Right lobe of liver (tissue), 6 donors: Measurements from ENCODE around the gene PRELID2. TPM values are rescaled to one million over a fixed set of nuclear protein-coding genes. Genes with fewer than 3 reads are reported as not detected.
"Not testable (repeated sequence)": the region's sequence is repeated elsewhere in the genome, so short reads cannot be mapped to it uniquely, and the experiment has no call there.

Experiments
- ATAC-seq, 4 donors: fragments of 200-7000 bp; cut with Tn5 transposase; one replicate each; pipeline ENCODE4 v1.9.1; 2020; ENCODE audit warnings: mild to moderate bottlenecking in 4 of 4, moderate library complexity in 4 of 4
- DNase-seq, 3 donors: peaks; one replicate each; pipeline ENCODE4 v3.0.0-alpha.2; 2020
- H3K27ac ChIP-seq, 3 donors: fragments of 200-600 bp; one replicate each; pipeline ENCODE4 v1.8.0; 2022
- H3K27me3 ChIP-seq, 2 donors: fragments of 200-600 bp; one replicate each; pipeline ENCODE4 v1.8.0; 2022
- H3K36me3 ChIP-seq, 4 donors: fragments of 200-600 bp; sonication (generic) in 1 of 4; one replicate each; pipeline versions ENCODE4 v1.5.1 to v1.8.0; 2017 to 2022; ENCODE audit warnings: control low read depth in 1 of 4
- H3K4me1 ChIP-seq, 4 donors: fragments of 200-600 bp; sonication (generic) in 1 of 4; one replicate each; pipeline versions ENCODE4 v1.5.1 to v1.8.0; 2017 to 2022; ENCODE audit warnings: control low read depth in 1 of 4
- H3K4me3 ChIP-seq, 3 donors: fragments of 200-600 bp; one replicate each; pipeline ENCODE4 v1.8.0; 2022
- H3K9me3 ChIP-seq, 4 donors: fragments of 200-600 bp; sonication (generic) in 1 of 4; one replicate each; pipeline versions ENCODE4 v1.5.1 to v1.8.0; 2017 to 2022; ENCODE audit warnings: control low read depth in 1 of 4
- CTCF ChIP-seq, 4 donors: fragments of 200-600 bp in 3 of 4; fragments of 450-650 bp in 1 of 4; IDR thresholded peaks; one replicate each; pipeline versions ENCODE4 v1.5.1 to v1.8.0; 2016 to 2022; ENCODE audit warnings: antibody characterized with exemption in 4 of 4, mild to moderate bottlenecking in 2 of 4
- POLR2A ChIP-seq: fragments of 450-650 bp; IDR thresholded peaks from one replicate; pipeline ENCODE4 v1.6.1; 2017; ENCODE audit warnings: antibody characterized with exemption, mild to moderate bottlenecking
- WGBS: methylation state at CpG from one replicate; pipeline ENCODE4 v1.1.6; 2018; ENCODE audit warnings: low coverage, low lambda C conversion rate; ENCODE audit not compliant: insufficient coverage; ENCODE audit errors: missing lambda C conversion rate; 5-methylcytosine and 5-hydroxymethylcytosine counted together
- intact Hi-C, 2 donors: fragments of 100-400 bp; cut with DNase I; formaldehyde crosslinking; loops; one replicate each; pipeline versions ENCODE4 v1.11.2 to v1.14.1; 2022
- total RNA-seq, 6 experiments: library from RNA; depleted of rRNA in 2 of 6; stranded (reverse); fragments of >200 nt in 2 of 6; fragmentation: NEBNext Ultra II Directional in 3 of 6; extraction: Animal tissue kit (Norgen Biotek cat#: 25700) in 3 of 6; gene quantifications; one replicate each; pipeline versions ENCODE4 v1.1.0 to v1.2.4, GENCODE V29; 2016 to 2023
- donor health status: DM: no; HTN: yes; CAD: no.
- donor health status: DM: no; HTN: no; CAD: no.
- donor health status: DM: no; HTN: no; CAD: no.
- donor health status: DM: no; HTN: yes; CAD: no.
- donor health status: DM: no; HTN: yes; CAD: no.

The PRELID2 gene
- total RNA-seq, 6 experiments from 2014 or later: 2.6 to 9.3 (median 4.1) TPM

GRCh38 chr5:145800181-145800580, 35.0 kb downstream of the PRELID2 start:
- TF ChIP-seq CTCF (IDR thresholded peaks at IDR 0.05) (no peak), POLR2A (no peak)
- 52% methylated on average over 2 of the region's 2 CpGs for WGBS

GRCh38 chr5:145798503-145798902, 36.6 kb downstream of the PRELID2 start:
- H3K27me3 ChIP-seq, intact Hi-C loops, H3K27ac ChIP-seq, DNase-seq, ATAC-seq, H3K4me1 ChIP-seq, H3K36me3 ChIP-seq, H3K4me3 ChIP-seq, H3K9me3 ChIP-seq: not testable (repeated sequence)

More at GRCh38 chr5:145800181-145800580, 35.0 kb downstream of the PRELID2 start:
- no peaks in the 10 kb centered on the region for H3K36me3 ChIP-seq
- H3K4me1 ChIP-seq: no peaks in the 10 kb centered on the region
- ATAC-seq (no peak), DNase-seq (no peak)
- no peaks in the 10 kb centered on the region for H3K9me3 ChIP-seq
- no peaks in the 10 kb centered on the region for H3K27me3 ChIP-seq
- H3K4me3 ChIP-seq: no peak overlapping the region
- intact Hi-C loops: no loop called here
- H3K27ac ChIP-seq: no peak overlapping the region

- Histone ChIP-seq H3K27me3 (no peaks in the 10 kb centered on the region), H3K4me3 (no peak overlapping the region), H3K9me3 (no peaks in the 10 kb centered on the region), H3K4me1 (no peaks in the 10 kb centered on the region), H3K27ac (no peak overlapping the region), H3K36me3 (no peaks in the 10 kb centered on the region)
- TF ChIP-seq CTCF (IDR thresholded peaks at IDR 0.05) (no peak), POLR2A (no peak)
- ATAC-seq (peak; percentile 23 to 59 (median 51)), DNase-seq (no peak)
- WGBS: 64% methylated on average over 1 of the region's 1 CpG
- intact Hi-C loops: no loop called here
Measured at GRCh38 chr5:145797336-145797735, 37.8 kb downstream of the PRELID2 start.

- no peak overlapping the region for H3K4me3 ChIP-seq
- H3K36me3 ChIP-seq: no peaks in the 10 kb centered on the region
- ATAC-seq (peak in 1 of 4 donors; percentile 52), DNase-seq (no peak)
- intact Hi-C loops: no loop called here
- no peak for TF ChIP-seq POLR2A
- H3K27me3 ChIP-seq: no peaks in the 10 kb centered on the region
- no peak overlapping the region for H3K27ac ChIP-seq
- H3K4me1 ChIP-seq: no peaks in the 10 kb centered on the region
- WGBS: 39% methylated on average over 2 of the region's 2 CpGs
- H3K9me3 ChIP-seq: no peaks in the 10 kb centered on the region
Measured at GRCh38 chr5:145796318-145796717, 38.8 kb downstream of the PRELID2 start.

- TF ChIP-seq CTCF (IDR thresholded peaks at IDR 0.05) (no peak), POLR2A (no peak)
- WGBS: 75% methylated on average over 2 of the region's 2 CpGs
- H3K27ac ChIP-seq: no peak overlapping the region
Measured at GRCh38 chr5:145793574-145793973, 41.6 kb downstream of the PRELID2 start.

GRCh38 chr5:145792840-145793239, 42.3 kb downstream of the PRELID2 start:
- ATAC-seq (peak in 2 of 4 donors; percentile 32 to 36), DNase-seq (no peak)
- H3K36me3 ChIP-seq: no peaks in the 10 kb centered on the region
- H3K4me3 ChIP-seq: no peak overlapping the region
- no peak for TF ChIP-seq POLR2A
- no peak for TF ChIP-seq CTCF (IDR thresholded peaks at IDR 0.05)
- 55% methylated on average over 1 of the region's 3 CpGs for WGBS
- no peaks in the 10 kb centered on the region for H3K9me3 ChIP-seq
- no peaks in the 10 kb centered on the region for H3K4me1 ChIP-seq
- H3K27me3 ChIP-seq: no peaks in the 10 kb centered on the region
- intact Hi-C loops: no loop called here
- no peak overlapping the region for H3K27ac ChIP-seq

More at GRCh38 chr5:145793574-145793973, 41.6 kb downstream of the PRELID2 start:
- no peaks in the 10 kb centered on the region for H3K27me3 ChIP-seq
- DNase-seq (no peak), ATAC-seq (no peak)
- H3K4me3 ChIP-seq: no peak overlapping the region
- H3K36me3 ChIP-seq: no peaks in the 10 kb centered on the region
- H3K9me3 ChIP-seq: no peaks in the 10 kb centered on the region
- H3K4me1 ChIP-seq: no peaks in the 10 kb centered on the region
- intact Hi-C loops: no loop called here
